Caco-2 (cell line): Measurements from ENCODE around the gene VPS45. TPM values are rescaled to one million over a fixed set of nuclear protein-coding genes. Genes with fewer than 3 reads are reported as not detected.
A peak's percentile ranks its signal among the peaks of the same experiment; 100 is the strongest.

Experiments used
- BruUV-seq: library from RNA; stranded (reverse); fragments of 400-500 nt; replicated peaks from 2 replicates; lab custom pipeline; 2021; lab: Mats Ljungman, UMichigan
- CTCF ChIA-PET: fragments of 300-600 bp; sonication (Branson Sonifier 250); formaldehyde crosslinking; loops from one replicate; lab custom pipeline; 2022; ENCODE audit warnings: antibody characterized with exemption; lab: Charles Lee
- POLR2A ChIA-PET: fragments of 300-600 bp; sonication (Branson Sonifier 250); formaldehyde crosslinking; loops from one replicate; lab custom pipeline; 2022; ENCODE audit warnings: antibody characterized with exemption; lab: Charles Lee
- DNase-seq, 2 experiments: peaks; one replicate each; pipeline versions ENCODE4 v3.0.0 to v3.0.0-alpha.2; 2020 to 2022
- H3K27me3 ChIP-seq: replicated peaks from 2 replicates; pipeline ENCODE4 v1.6.0; 2011; ENCODE audit warnings: low read length; ENCODE audit not compliant: control insufficient read depth, insufficient read depth
- H3K36me3 ChIP-seq: 2 replicates; pipeline ENCODE4 v1.5.1; 2011; ENCODE audit warnings: low read length; ENCODE audit not compliant: control insufficient read depth, insufficient read depth
- H3K4me1 ChIP-seq: fragments of 250-450 bp; sonication (Bioruptor Pico); 2 replicates; pipeline ENCODE4 v1.5.1; 2020; ENCODE audit warnings: mild to moderate bottlenecking
- H3K4me3 ChIP-seq: 2 replicates; pipeline ENCODE4 v1.5.1; 2011; ENCODE audit warnings: low read depth, mild to moderate bottlenecking, control low read depth, low read length
- H3K9me3 ChIP-seq: fragments of 250-450 bp; sonication (Bioruptor Pico); 2 replicates; pipeline ENCODE4 v1.5.1; 2020; ENCODE audit warnings: mild to moderate bottlenecking, moderate library complexity
- H3K27ac Mint-ChIP-seq: one replicate; pipeline ENCODE4 v1.8.0; 2022; ENCODE audit warnings: mixed read lengths; ENCODE audit not compliant: unreplicated experiment
- H3K27me3 Mint-ChIP-seq: one replicate; pipeline ENCODE4 v1.8.0; 2022; ENCODE audit warnings: mixed read lengths; ENCODE audit not compliant: insufficient read depth, unreplicated experiment
- H3K36me3 Mint-ChIP-seq: one replicate; pipeline ENCODE4 v1.8.0; 2022; ENCODE audit warnings: mild to moderate bottlenecking, mixed read lengths; ENCODE audit not compliant: insufficient read depth, unreplicated experiment
- H3K4me1 Mint-ChIP-seq: one replicate; pipeline ENCODE4 v1.8.0; 2022; ENCODE audit warnings: low read depth, mixed read lengths; ENCODE audit not compliant: unreplicated experiment
- H3K4me3 Mint-ChIP-seq: one replicate; pipeline ENCODE4 v1.8.0; 2022; ENCODE audit warnings: mild to moderate bottlenecking, moderate library complexity, mixed read lengths; ENCODE audit not compliant: unreplicated experiment
- H3K9me3 Mint-ChIP-seq: one replicate; pipeline ENCODE4 v1.8.0; 2022; ENCODE audit warnings: mixed read lengths; ENCODE audit not compliant: unreplicated experiment
- CTCF ChIP-seq, 2 experiments: fragments of 200-600 bp in 1 of 2; IDR thresholded peaks; 1 replicate in 1 of 2; 2 replicates in 1 of 2; pipeline versions ENCODE4 v1.5.1 to v1.8.0; 2011 to 2022; ENCODE audit warnings: antibody characterized with exemption in 1 of 2, control low read depth in 1 of 2, inconsistent platforms in 1 of 2, low read depth in 1 of 2, low read length in 1 of 2, mild to moderate bottlenecking in 1 of 2, moderate library complexity in 1 of 2; ENCODE audit not compliant: insufficient read depth in 1 of 2, severe bottlenecking in 1 of 2, unreplicated experiment in 1 of 2
- intact Hi-C: fragments of 100-400 bp; cut with micrococcal nuclease; formaldehyde crosslinking; loops from one replicate; pipeline ENCODE4 v1.10.0; 2022; ENCODE audit not compliant: unreplicated experiment
- total RNA-seq: library from RNA; stranded (reverse); gene quantifications from 2 replicates; pipeline ENCODE4 v1.2.3, GENCODE V29; 2022

The VPS45 gene
- total RNA-seq, 1 experiment from 2014 or later, result 19.8 TPM

GRCh38 chr1:150162862-150163706 lies 95.5 kb downstream of the VPS45 start:
- TSS peak; percentile 97 for BruUV-seq
- ChIA-PET CTCF (interaction anchor here (0.5 to 1.3 kb wide), 2 partner anchors 24 to 211 kb away, joined by 3 to 4 read pairs; no protein-coding TSS in a partner anchor), POLR2A (interaction anchor here (1.0 kb wide), 2 partner anchors 13 to 96 kb away, joined by 3 to 4 read pairs; partner anchors contain the start of gene PLEKHO1)
- H3K27ac Mint-ChIP-seq, result peak overlapping the region; percentile 87
- peak overlapping the region; percentile 62 for H3K4me3 Mint-ChIP-seq
- peaks cover 27% of the 10 kb centered on the region for H3K4me1 Mint-ChIP-seq
- H3K27me3 ChIP-seq, result no peaks in the 10 kb centered on the region
- H3K36me3 ChIP-seq, result no peaks in the 10 kb centered on the region
- H3K4me3 ChIP-seq, result 0 out of 2 replicates have a peak overlapping the region, but pooled peaks have one; percentile 2
- H3K27me3 Mint-ChIP-seq, result no peaks in the 10 kb centered on the region
- peak; percentile 79 to 85 for DNase-seq
- TF ChIP-seq CTCF (IDR thresholded peaks at IDR 0.05; ENCODE audit: insufficient read depth in 1 of 2, low read depth in 1 of 2, low read length in 1 of 2, severe bottlenecking in 1 of 2, unreplicated experiment in 1 of 2), result no peak
- intact Hi-C loops, result loop anchor here (2.0 kb wide), 2 partner anchors 24 to 96 kb away; partner anchors contain the start of gene VPS45
- no peaks in the 10 kb centered on the region for H3K36me3 Mint-ChIP-seq
- no peaks in the 10 kb centered on the region for H3K9me3 ChIP-seq
- peaks cover 29% of the 10 kb centered on the region for H3K4me1 ChIP-seq
- H3K9me3 Mint-ChIP-seq, result no peaks in the 10 kb centered on the region

- TF ChIP-seq CTCF (IDR thresholded peaks at IDR 0.05; ENCODE audit: insufficient read depth in 1 of 2, low read depth in 1 of 2, low read length in 1 of 2, severe bottlenecking in 1 of 2, unreplicated experiment in 1 of 2), result no peak
- Mint-ChIP-seq H3K27ac (no peak overlapping the region), H3K4me3 (no peak overlapping the region), H3K27me3 (no peaks in the 10 kb centered on the region), H3K36me3 (no peaks in the 10 kb centered on the region), H3K9me3 (no peaks in the 10 kb centered on the region), H3K4me1 (peaks cover 27% of the 10 kb centered on the region)
- ChIA-PET POLR2A (no interaction called here), CTCF (no interaction called here)
- Histone ChIP-seq H3K4me3 (no peak overlapping the region), H3K4me1 (peaks cover 29% of the 10 kb centered on the region), H3K36me3 (no peaks in the 10 kb centered on the region), H3K27me3 (no peaks in the 10 kb centered on the region), H3K9me3 (no peaks in the 10 kb centered on the region)
- intact Hi-C loops, result no loop called here
- no peak for DNase-seq
- no TSS peak for BruUV-seq
Observed at GRCh38 chr1:150164224-150164623, 96.6 kb downstream of the VPS45 start.

GRCh38 chr1:150164779-150165178 lies 97.2 kb downstream of the VPS45 start:
- Histone ChIP-seq H3K4me1 (peaks cover 29% of the 10 kb centered on the region), H3K4me3 (no peak overlapping the region), H3K36me3 (no peaks in the 10 kb centered on the region), H3K9me3 (no peaks in the 10 kb centered on the region), H3K27me3 (no peaks in the 10 kb centered on the region)
- Mint-ChIP-seq H3K9me3 (no peaks in the 10 kb centered on the region), H3K36me3 (no peaks in the 10 kb centered on the region), H3K27me3 (no peaks in the 10 kb centered on the region), H3K4me1 (peaks cover 27% of the 10 kb centered on the region), H3K4me3 (no peak overlapping the region), H3K27ac (no peak overlapping the region)
- intact Hi-C loops, result no loop called here
- no TSS peak for BruUV-seq
- no peak for DNase-seq
- no peak for TF ChIP-seq CTCF (IDR thresholded peaks at IDR 0.05; ENCODE audit: insufficient read depth in 1 of 2, low read depth in 1 of 2, low read length in 1 of 2, severe bottlenecking in 1 of 2, unreplicated experiment in 1 of 2)
- POLR2A ChIA-PET, result interaction anchor here (0.6 kb wide), 1 partner anchor 276 kb away, joined by 4 read pairs; no protein-coding TSS in a partner anchor
- CTCF ChIA-PET, result interaction anchor here (1.7 kb wide), 1 partner anchor 23 kb away, joined by 6 read pairs; no protein-coding TSS in a partner anchor
